ENCODE measurements around the gene ERVW-1. TPM values are rescaled to one million over a fixed set of nuclear protein-coding genes. Genes with fewer than 3 reads are reported as not detected.
"Not testable (repeated sequence)": the region's sequence is repeated elsewhere in the genome, so short reads cannot be mapped to it uniquely, and the experiment has no call there.

Gene ERVW-1
- total RNA-seq, 4 donors from 2014 or later = not detected

- DNase-seq (ENCODE audit: low spot score) (no peak), ATAC-seq (ENCODE audit: low FRiP score) (no peak)
- no peak for TF ChIP-seq CTCF (IDR thresholded peaks at IDR 0.05)
These were observed 8.2 kb upstream of the ERVW-1 start for GRCh38 chr7:92485974-92486373.

GRCh38 chr7:92485267-92485892 is 7.6 kb upstream of the ERVW-1 start:
- DNase-seq (ENCODE audit: low spot score) = no peak
- TF ChIP-seq CTCF (IDR thresholded peaks at IDR 0.05) = no peak
- ATAC-seq (ENCODE audit: low FRiP score) = no peak

GRCh38 chr7:92484226-92484625 is 6.5 kb upstream of the ERVW-1 start:
- not testable (repeated sequence) for ATAC-seq (ENCODE audit: low FRiP score); DNase-seq (ENCODE audit: low spot score)

GRCh38 chr7:92483624-92484023 is 5.9 kb upstream of the ERVW-1 start:
- ATAC-seq (ENCODE audit: low FRiP score); DNase-seq (ENCODE audit: low spot score): not testable (repeated sequence)

GRCh38 chr7:92479146-92479545 is 1.4 kb upstream of the ERVW-1 start:
- ATAC-seq (ENCODE audit: low FRiP score); DNase-seq (ENCODE audit: low spot score): not testable (repeated sequence)

GRCh38 chr7:92478711-92479110 is 965 bp upstream of the ERVW-1 start:
- TF ChIP-seq CTCF (IDR thresholded peaks at IDR 0.05) = no peak
- no peak for DNase-seq (ENCODE audit: low spot score)
- no peak for ATAC-seq (ENCODE audit: low FRiP score)

GRCh38 chr7:92478095-92478494 is 349 bp upstream of the ERVW-1 start:
- no peak for TF ChIP-seq CTCF (IDR thresholded peaks at IDR 0.05)
- DNase-seq (ENCODE audit: low spot score) (no peak), ATAC-seq (ENCODE audit: low FRiP score) (no peak)

GRCh38 chr7:92475851-92476590 is 1.7 kb downstream of the ERVW-1 start:
- not testable (repeated sequence) for DNase-seq (ENCODE audit: low spot score); ATAC-seq (ENCODE audit: low FRiP score)

GRCh38 chr7:92475261-92475770 is 2.4 kb downstream of the ERVW-1 start:
- not testable (repeated sequence) for ATAC-seq (ENCODE audit: low FRiP score)

GRCh38 chr7:92473989-92474388 is 3.8 kb downstream of the ERVW-1 start:
- not testable (repeated sequence) for ATAC-seq (ENCODE audit: low FRiP score); DNase-seq (ENCODE audit: low spot score)

More at GRCh38 chr7:92475261-92475770, 2.4 kb downstream of the ERVW-1 start:
- not testable (repeated sequence) for DNase-seq (ENCODE audit: low spot score)

- not testable (repeated sequence) for DNase-seq (ENCODE audit: low spot score); ATAC-seq (ENCODE audit: low FRiP score)
These were observed 9.2 kb downstream of the ERVW-1 start for GRCh38 chr7:92468589-92468988.

Data from omental fat pad (tissue), 4 donors.